Breast epithelium (tissue), 4 donors: ENCODE results near the gene YTHDF1. TPM values are rescaled to one million over a fixed set of nuclear protein-coding genes. Genes with fewer than 3 reads are reported as not detected.

Source experiments
- DNase-seq, 2 donors: peaks; one replicate each; pipeline ENCODE4 v3.0.0-alpha.2; 2019; ENCODE audit warnings: low spot score in 2 of 2
- H3K27ac ChIP-seq, 2 donors: fragments of 200-600 bp; sonication (generic) in 1 of 2; one replicate each; pipeline ENCODE4 v1.5.1; 2016 to 2019; ENCODE audit warnings: mild to moderate bottlenecking in 1 of 2
- H3K27me3 ChIP-seq, 2 donors: fragments of 200-600 bp; sonication (generic) in 1 of 2; one replicate each; pipeline versions ENCODE4 v1.5.1 to v1.6.0; 2017 to 2019; ENCODE audit warnings: control low read depth in 1 of 2, mild to moderate bottlenecking in 1 of 2
- H3K36me3 ChIP-seq: fragments of 200-600 bp; one replicate; pipeline ENCODE4 v1.5.1; 2019
- H3K4me1 ChIP-seq, 2 donors: fragments of 200-600 bp; sonication (generic); one replicate each; pipeline ENCODE4 v1.5.1; 2016 to 2019; ENCODE audit warnings: control low read depth in 1 of 2
- H3K4me3 ChIP-seq, 3 donors: fragments of 200-600 bp; sonication (generic); 1 replicate in 2 of 3; 2 replicates in 1 of 3; pipeline ENCODE4 v1.5.1; 2016 to 2019; ENCODE audit warnings: mild to moderate bottlenecking in 3 of 3, moderate library complexity in 2 of 3
- H3K9me3 ChIP-seq, 2 donors: fragments of 200-600 bp; sonication (generic) in 1 of 2; one replicate each; pipeline ENCODE4 v1.5.1; 2016 to 2019; ENCODE audit warnings: control low read depth in 1 of 2
- CTCF ChIP-seq, 3 donors: fragments of 450-650 bp; IDR thresholded peaks; one replicate each; pipeline ENCODE4 v1.5.1; 2016 to 2017; ENCODE audit warnings: antibody characterized with exemption in 3 of 3, mild to moderate bottlenecking in 3 of 3, moderate library complexity in 3 of 3
- POLR2A ChIP-seq: fragments of 450-650 bp; IDR thresholded peaks from one replicate; pipeline ENCODE4 v1.6.1; 2016; ENCODE audit warnings: antibody characterized with exemption, mild to moderate bottlenecking, moderate library complexity
- POLR2AphosphoS5 ChIP-seq, 3 donors: sonication (generic); formaldehyde crosslinking; IDR thresholded peaks; one replicate each; pipeline ENCODE4 v1.6.1; 2017; ENCODE audit warnings: antibody characterized with exemption in 3 of 3
- intact Hi-C: fragments of 100-400 bp; cut with DNase I; formaldehyde crosslinking; loops from one replicate; pipeline ENCODE4 v1.15.1; 2023; ENCODE audit warnings: low total_unique reads
- total RNA-seq, 3 donors: library from RNA; depleted of rRNA; stranded (reverse); fragments of >200 nt; gene quantifications; one replicate each; pipeline ENCODE4 v1.1.0, GENCODE V29; 2016

The YTHDF1 gene
- total RNA-seq, 3 donors from 2014 or later = 23.0 to 32.8 (median 28.2) TPM

- Histone ChIP-seq H3K4me3 (no peak overlapping the region), H3K27me3 (no peaks in the 10 kb centered on the region), H3K36me3 (no peaks in the 10 kb centered on the region), H3K27ac (no peak overlapping the region), H3K9me3 (no peaks in the 10 kb centered on the region), H3K4me1 (peaks cover 0 to 6% of the 10 kb centered on the region in 2 donors)
- no peak for DNase-seq
- TF ChIP-seq CTCF (IDR thresholded peaks at IDR 0.05) (no peak), POLR2AphosphoS5 (IDR thresholded peaks at IDR 0.05) (no peak), POLR2A (no peak)
- intact Hi-C loops = no loop called here
Measured at GRCh38 chr20:63202811-63203526, 13.0 kb downstream of the YTHDF1 start.

- H3K4me3 ChIP-seq = no peak overlapping the region
- no peaks in the 10 kb centered on the region for H3K27me3 ChIP-seq
- no peak for TF ChIP-seq CTCF (IDR thresholded peaks at IDR 0.05)
- no peak for TF ChIP-seq POLR2A
- no peak for TF ChIP-seq POLR2AphosphoS5 (IDR thresholded peaks at IDR 0.05)
- H3K36me3 ChIP-seq = no peaks in the 10 kb centered on the region
- DNase-seq = no peak
- no peak overlapping the region for H3K27ac ChIP-seq
- intact Hi-C loops = no loop called here
- H3K4me1 ChIP-seq = peaks cover 0 to 6% of the 10 kb centered on the region in 2 donors
- H3K9me3 ChIP-seq = no peaks in the 10 kb centered on the region
Measured at GRCh38 chr20:63202021-63202420, 13.9 kb downstream of the YTHDF1 start.

- Histone ChIP-seq H3K9me3 (no peaks in the 10 kb centered on the region), H3K27me3 (no peaks in the 10 kb centered on the region), H3K4me3 (no peak overlapping the region), H3K36me3 (no peaks in the 10 kb centered on the region), H3K4me1 (no peaks in the 10 kb centered on the region), H3K27ac (no peak overlapping the region)
- intact Hi-C loops = loop anchor here (5.0 kb wide), 1 partner anchor 1006 kb away; no protein-coding TSS in a partner anchor
- no peak for DNase-seq
- TF ChIP-seq POLR2AphosphoS5 (IDR thresholded peaks at IDR 0.05) (no peak), POLR2A (no peak), CTCF (IDR thresholded peaks at IDR 0.05) (no peak)
Measured at GRCh38 chr20:63198606-63199005, 17.3 kb downstream of the YTHDF1 start.

- TF ChIP-seq CTCF (IDR thresholded peaks at IDR 0.05) = no peak
- no peak for TF ChIP-seq POLR2A
- TF ChIP-seq POLR2AphosphoS5 (IDR thresholded peaks at IDR 0.05) = no peak
- H3K4me3 ChIP-seq = no peak overlapping the region
- H3K9me3 ChIP-seq = no peaks in the 10 kb centered on the region
- H3K27ac ChIP-seq = no peak overlapping the region
- no peaks in the 10 kb centered on the region for H3K27me3 ChIP-seq
- DNase-seq = no peak
- no peaks in the 10 kb centered on the region for H3K4me1 ChIP-seq
- intact Hi-C loops = loop anchor here (5.0 kb wide), 1 partner anchor 1005 kb away; no protein-coding TSS in a partner anchor
- no peaks in the 10 kb centered on the region for H3K36me3 ChIP-seq
Measured at GRCh38 chr20:63196768-63197470, 19.0 kb downstream of the YTHDF1 start.

- no peaks in the 10 kb centered on the region for H3K27me3 ChIP-seq
Measured at GRCh38 chr20:63194797-63195173, 21.1 kb downstream of the YTHDF1 start.

More at GRCh38 chr20:63194797-63195173, 21.1 kb downstream of the YTHDF1 start:
- Histone ChIP-seq H3K4me1 (no peaks in the 10 kb centered on the region), H3K9me3 (no peaks in the 10 kb centered on the region), H3K27ac (no peak overlapping the region), H3K36me3 (no peaks in the 10 kb centered on the region), H3K4me3 (no peak overlapping the region)
- intact Hi-C loops = loop anchor here (5.0 kb wide), 1 partner anchor 1002 kb away; no protein-coding TSS in a partner anchor
- TF ChIP-seq POLR2A (no peak), POLR2AphosphoS5 (IDR thresholded peaks at IDR 0.05) (no peak), CTCF (IDR thresholded peaks at IDR 0.05) (no peak)
- no peak for DNase-seq
